ENCODE results near the gene ARID4B. TPM values are rescaled to one million over a fixed set of nuclear protein-coding genes. Genes with fewer than 3 reads are reported as not detected.
A peak's percentile ranks its signal among the peaks of the same experiment; 100 is the strongest.

ARID4B gene
- total RNA-seq, 1 experiment from 2014 or later, result 28.3 TPM

DNA sequence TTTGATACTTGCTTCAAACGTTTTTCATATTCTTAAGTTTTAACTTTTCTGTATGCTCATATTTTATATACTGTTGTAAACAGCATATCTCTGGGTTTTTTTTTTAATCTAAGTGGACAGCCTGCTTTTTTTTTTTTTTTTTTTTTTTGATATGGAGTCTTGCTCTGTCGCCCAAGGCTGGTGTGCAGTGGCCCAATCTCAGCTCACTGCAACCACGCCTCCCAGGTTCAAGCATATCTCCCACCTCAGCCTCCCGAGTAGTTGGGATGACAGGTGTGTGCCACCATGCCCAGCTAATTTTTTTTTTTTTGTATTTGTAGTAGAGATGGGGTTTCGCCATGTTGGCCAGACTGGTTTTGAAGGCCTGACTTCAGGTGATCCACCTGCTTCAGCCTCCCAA lies 40.4 kb upstream of the ARID4B start:
- peak overlapping the region; percentile 81 for H3K27ac ChIP-seq (ENCODE audit: low read depth, low read length)
- POLR2A ChIA-PET, result interaction anchor here (0.7 kb wide), 1 partner anchor 13 kb away, joined by 4 read pairs; no protein-coding TSS in a partner anchor
- BruUV-seq (replicated peaks), result no TSS peak
- H3K9me3 ChIP-seq (ENCODE audit: control insufficient read depth in 1 of 2, insufficient read depth in 1 of 2, low read depth in 1 of 2, low read length in 2 of 2), result no peaks in the 10 kb centered on the region
- H2AFZ ChIP-seq (ENCODE audit: low read depth, low read length, poor library complexity, severe bottlenecking), result no peak overlapping the region
- H3K36me3 ChIP-seq (ENCODE audit: control insufficient read depth in 1 of 2, insufficient read depth in 2 of 2, low read length in 2 of 2), result no peaks in the 10 kb centered on the region
- peak overlapping the region; percentile 84 to 87 for H3K4me3 ChIP-seq (replicated peaks in 1 of 2; ENCODE audit: low read depth in 1 of 2, low read length in 2 of 2)
- DNase-seq (ENCODE audit: low read depth, low spot score) (no peak), ATAC-seq (no peak)
- H3K27me3 ChIP-seq (ENCODE audit: insufficient read depth, low read length), result no peaks in the 10 kb centered on the region
- H4K20me1 ChIP-seq (ENCODE audit: insufficient read depth), result no peaks in the 10 kb centered on the region
- no peaks in the 10 kb centered on the region for H3K9me2 ChIP-seq (ENCODE audit: insufficient read depth)
- peak overlapping the region; percentile 85 for H3K4me2 ChIP-seq (ENCODE audit: low read length)
- TF ChIP-seq POLR2AphosphoS5 (IDR thresholded peaks at IDR 0.05; ENCODE audit: low read depth, low read length) (no peak), CBX3 (IDR thresholded peaks at IDR 0.05; ENCODE audit: low read depth) (no peak)
- CTCF ChIA-PET, result interaction anchor here (0.6 kb wide), 1 partner anchor 49 kb away, joined by 3 read pairs; no protein-coding TSS in a partner anchor
- RAD21 ChIA-PET (ENCODE audit: low non-redundant PET in 1 of 2, low total read pairs in 2 of 2, uncharacterized antibody in 2 of 2, unreplicated experiment in 2 of 2), result no interaction called here
- intact Hi-C loops (cut with micrococcal nuclease), result no loop called here
- H3K4me1 ChIP-seq (ENCODE audit: control insufficient read depth in 1 of 2, insufficient read depth in 2 of 2, low read length in 2 of 2), result peaks cover 0 to 18% of the 10 kb centered on the region in 2 experiments; a peak in 3 of 4 replicates
- H3K9ac ChIP-seq (ENCODE audit: low read length), result peak overlapping the region; percentile 76
- peaks cover 40% of the 10 kb centered on the region for H3K79me2 ChIP-seq (ENCODE audit: insufficient read depth, low read length)

GRCh38 chr1:235367000-235367908 lies 39.3 kb upstream of the ARID4B start, which contains the start of gene TBCE:
TBCE (plus strand) TSS chr1:235367427; CDS start chr1:235380050, 12,623 bp downstream.
- ChIA-PET CTCF (interaction anchor here (0.9 kb wide), 1 partner anchor 48 kb away, joined by 3 read pairs; no protein-coding TSS in a partner anchor), POLR2A (interaction anchor here (0.7 to 1.3 kb wide), 7 partner anchors 9 to 137 kb away, joined by 3 to 10 read pairs (median 3); partner anchors contain the start of genes ARID4B, B3GALNT2 and GGPS1), RAD21 (ENCODE audit: low non-redundant PET in 1 of 2, low total read pairs in 2 of 2, uncharacterized antibody in 2 of 2, unreplicated experiment in 2 of 2) (interaction anchor here in 1 of 2 experiments (1.0 kb wide), 1 partner anchor 264 kb away, joined by 4 read pairs; no protein-coding TSS in a partner anchor)
- Histone ChIP-seq H3K36me3 (ENCODE audit: control insufficient read depth in 1 of 2, insufficient read depth in 2 of 2, low read length in 2 of 2) (no peaks in the 10 kb centered on the region), H3K4me2 (ENCODE audit: low read length) (peak within 1 kb of the TSS; percentile 85), H3K4me1 (ENCODE audit: control insufficient read depth in 1 of 2, insufficient read depth in 2 of 2, low read length in 2 of 2) (peaks cover 0 to 18% of the 10 kb centered on the region in 2 experiments; a peak in 3 of 4 replicates), H3K27ac (ENCODE audit: low read depth, low read length) (peak within 1 kb of the TSS; percentile 81), H3K9me3 (ENCODE audit: control insufficient read depth in 1 of 2, insufficient read depth in 1 of 2, low read depth in 1 of 2, low read length in 2 of 2) (no peaks in the 10 kb centered on the region), H3K27me3 (ENCODE audit: insufficient read depth, low read length) (no peaks in the 10 kb centered on the region), H3K9ac (ENCODE audit: low read length) (peak within 1 kb of the TSS; percentile 76), H4K20me1 (ENCODE audit: insufficient read depth) (no peaks in the 10 kb centered on the region), H3K9me2 (ENCODE audit: insufficient read depth) (no peaks in the 10 kb centered on the region), H3K79me2 (ENCODE audit: insufficient read depth, low read length) (peaks cover 37% of the 10 kb centered on the region), H2AFZ (ENCODE audit: low read depth, low read length, poor library complexity, severe bottlenecking) (no peak within 1 kb of the TSS), H3K4me3 (replicated peaks in 1 of 2; ENCODE audit: low read depth in 1 of 2, low read length in 2 of 2) (peak within 1 kb of the TSS; percentile 84 to 87)
- intact Hi-C loops (cut with micrococcal nuclease), result loop anchor here (1.0 to 2.0 kb wide), 2 partner anchors 39 to 138 kb away; partner anchors contain the start of genes ARID4B, B3GALNT2 and GGPS1
- ATAC-seq (peak; percentile 98), DNase-seq (ENCODE audit: low read depth, low spot score) (peak; percentile 97)
- BruUV-seq (replicated peaks), result TSS peak; percentile 77
- no peak for TF ChIP-seq ATF3 (IDR thresholded peaks at IDR 0.05)
- no peak for TF ChIP-seq ZFX (IDR thresholded peaks at IDR 0.05)
- TF ChIP-seq SIN3A (IDR thresholded peaks at IDR 0.05; ENCODE audit: low read depth), result no peak; the same call in 1 of the 2 replicates
- TF ChIP-seq RAD21 (IDR thresholded peaks at IDR 0.05; ENCODE audit: low read depth), result no peak
- 0 out of 2 replicates have a peak, but pooled peaks have one; percentile 11 for TF ChIP-seq EGR1 (IDR thresholded peaks at IDR 0.05; ENCODE audit: low read depth)
- peak; percentile 85 for TF ChIP-seq JUND (IDR thresholded peaks at IDR 0.05)
- peak; percentile 71 for TF ChIP-seq YY1 (IDR thresholded peaks at IDR 0.05; ENCODE audit: extremely low read depth, insufficient replicate concordance, low read depth, low read length)
- no peak for TF ChIP-seq ZNF274 (IDR thresholded peaks at IDR 0.05; ENCODE audit: low read depth, low read length)
- peak; percentile 74; the same call in 1 of the 2 replicates for TF ChIP-seq CBX3 (IDR thresholded peaks at IDR 0.05; ENCODE audit: low read depth)
- TF ChIP-seq FOSL1 (IDR thresholded peaks at IDR 0.05; ENCODE audit: low read depth), result peak; percentile 78
- peak; percentile 68 for TF ChIP-seq SP1 (IDR thresholded peaks at IDR 0.05; ENCODE audit: low read depth)
- no peak for TF ChIP-seq TCF7L2 (IDR thresholded peaks at IDR 0.05; ENCODE audit: borderline replicate concordance, extremely low read depth, insufficient read depth, insufficient read length)
- peak; percentile 83 for TF ChIP-seq MAX (IDR thresholded peaks at IDR 0.05)
- TF ChIP-seq, protein P1, sequence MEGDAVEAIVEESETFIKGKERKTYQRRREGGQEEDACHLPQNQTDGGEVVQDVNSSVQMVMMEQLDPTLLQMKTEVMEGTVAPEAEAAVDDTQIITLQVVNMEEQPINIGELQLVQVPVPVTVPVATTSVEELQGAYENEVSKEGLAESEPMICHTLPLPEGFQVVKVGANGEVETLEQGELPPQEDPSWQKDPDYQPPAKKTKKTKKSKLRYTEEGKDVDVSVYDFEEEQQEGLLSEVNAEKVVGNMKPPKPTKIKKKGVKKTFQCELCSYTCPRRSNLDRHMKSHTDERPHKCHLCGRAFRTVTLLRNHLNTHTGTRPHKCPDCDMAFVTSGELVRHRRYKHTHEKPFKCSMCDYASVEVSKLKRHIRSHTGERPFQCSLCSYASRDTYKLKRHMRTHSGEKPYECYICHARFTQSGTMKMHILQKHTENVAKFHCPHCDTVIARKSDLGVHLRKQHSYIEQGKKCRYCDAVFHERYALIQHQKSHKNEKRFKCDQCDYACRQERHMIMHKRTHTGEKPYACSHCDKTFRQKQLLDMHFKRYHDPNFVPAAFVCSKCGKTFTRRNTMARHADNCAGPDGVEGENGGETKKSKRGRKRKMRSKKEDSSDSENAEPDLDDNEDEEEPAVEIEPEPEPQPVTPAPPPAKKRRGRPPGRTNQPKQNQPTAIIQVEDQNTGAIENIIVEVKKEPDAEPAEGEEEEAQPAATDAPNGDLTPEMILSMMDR (IDR thresholded peaks at IDR 0.05 in 2 of 3, conservative IDR thresholded peaks at IDR 0.05 in 1 of 3; ENCODE audit: borderline replicate concordance in 1 of 3, insufficient read depth in 1 of 3, low read depth in 2 of 3, low read length in 2 of 3), result no peak; a peak in 1 of 6 replicates
- no peak for TF ChIP-seq CEBPB (IDR thresholded peaks at IDR 0.05; ENCODE audit: low read depth)
